ENCODE measurements around the gene SH3BP2.

The SH3BP2 gene

GRCh38 chr4:2805712-2806389 is 13.0 kb downstream of the SH3BP2 start:
- no peak for DNase-seq

GRCh38 chr4:2806390-2807355 is 13.8 kb downstream of the SH3BP2 start:
- no peak for DNase-seq

DNA sequence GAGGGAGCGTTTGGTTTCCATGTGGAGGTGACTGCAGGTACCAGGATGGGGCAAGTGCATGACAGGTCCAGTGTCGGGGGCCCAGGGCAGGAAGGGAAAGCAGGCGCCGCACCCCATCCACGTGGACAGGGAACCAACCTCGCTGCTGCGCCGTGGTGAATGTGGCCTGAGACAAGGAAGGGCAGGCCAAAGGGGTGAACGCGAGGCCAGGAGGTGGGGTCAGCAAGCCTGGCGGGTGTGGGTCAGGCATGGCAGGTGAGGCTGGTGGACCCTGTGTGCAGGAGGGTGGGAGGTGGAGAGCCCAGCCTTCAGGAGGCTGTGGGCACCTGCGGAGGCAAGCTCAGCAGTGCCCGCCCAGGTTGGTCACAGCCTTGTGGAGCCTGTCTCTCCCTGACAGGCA is 14.7 kb downstream of the SH3BP2 start:
- DNase-seq: no peak

DNA sequence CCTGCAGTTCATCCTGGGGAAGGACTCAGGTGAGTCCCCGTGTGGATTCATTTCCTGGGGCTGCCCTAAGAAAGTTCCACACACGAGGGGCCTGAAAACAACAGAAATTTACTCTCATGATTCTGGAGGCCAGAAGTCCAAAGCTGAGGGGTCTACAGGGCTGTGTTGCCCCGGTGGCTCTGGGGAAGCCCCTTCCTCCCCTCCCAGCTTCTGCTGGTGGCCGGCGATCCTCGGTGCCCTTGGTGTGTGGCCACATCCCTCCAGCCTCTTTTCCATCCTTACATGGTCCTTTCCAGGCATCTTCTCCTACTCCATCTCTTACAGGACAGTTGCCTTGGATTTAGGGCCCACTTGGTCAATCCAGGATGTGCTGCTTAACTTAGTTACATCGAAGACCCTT is 15.1 kb downstream of the SH3BP2 start:
- no peak for DNase-seq

GRCh38 chr4:2809610-2810180 is 16.8 kb downstream of the SH3BP2 start:
- no peak for DNase-seq

DNA sequence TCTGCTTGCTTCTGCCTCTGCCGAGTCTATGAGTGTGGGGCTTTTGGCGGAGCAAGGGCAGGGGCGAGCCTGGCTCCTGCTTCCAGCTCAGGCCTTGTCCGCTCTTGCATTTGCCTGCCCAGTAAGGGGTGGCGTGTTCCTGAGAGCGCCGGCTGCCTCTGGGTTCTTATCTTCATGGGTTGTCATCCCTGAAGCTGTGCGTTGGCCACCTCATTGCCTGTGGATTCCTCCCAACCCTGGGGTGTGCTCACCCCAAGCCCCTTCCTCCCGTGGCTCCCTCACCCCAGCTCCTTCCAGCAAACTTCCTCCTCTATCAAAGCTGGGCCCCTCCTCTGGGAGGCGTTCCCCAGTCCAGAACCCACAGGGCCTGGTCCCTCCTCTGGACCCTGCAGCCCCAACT is 17.5 kb downstream of the SH3BP2 start:
- DNase-seq: no peak

DNA sequence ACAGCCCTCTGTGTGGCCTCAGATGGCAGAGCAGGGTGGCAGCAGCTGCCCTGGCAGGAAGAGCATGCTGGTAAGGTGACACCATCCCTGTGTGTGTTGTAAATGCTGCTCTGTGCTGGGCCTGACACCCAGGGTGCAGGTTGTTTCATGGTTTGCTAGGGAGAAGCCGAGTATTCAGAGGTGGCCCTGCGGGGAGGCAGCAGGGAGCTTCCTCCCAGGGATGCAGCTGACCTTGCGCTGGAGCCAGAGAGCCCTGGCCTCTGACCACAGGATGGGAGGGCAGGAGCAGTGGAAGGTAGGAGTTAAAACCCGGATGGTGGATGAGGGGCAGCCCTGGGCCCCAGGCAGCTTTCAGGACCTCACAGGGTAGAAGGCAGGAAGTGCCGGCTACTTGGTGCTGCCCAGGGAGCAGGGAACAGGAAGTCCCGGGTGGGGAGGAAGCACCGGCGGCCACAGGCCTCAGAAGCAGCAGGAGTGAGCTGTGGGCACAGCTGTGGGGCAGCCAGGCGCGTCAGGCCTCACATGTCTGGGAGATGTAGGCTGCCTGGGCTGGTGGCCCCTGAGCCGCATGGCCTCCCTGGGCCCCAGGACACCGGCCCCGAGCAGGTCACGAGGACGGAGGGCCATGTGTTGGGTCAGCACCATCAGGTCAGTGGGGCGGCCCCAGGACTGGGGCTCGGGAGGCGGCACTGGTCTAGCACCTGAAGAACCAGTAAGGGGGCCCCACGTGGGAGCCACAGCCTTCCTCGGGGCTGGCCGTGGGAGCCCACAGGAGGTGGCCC is 19.1 kb downstream of the SH3BP2 start:
- no peak for DNase-seq

GRCh38 chr4:2812612-2813354 is 19.9 kb downstream of the SH3BP2 start:
- DNase-seq: no peak

GRCh38 chr4:2813446-2814405 is 20.8 kb downstream of the SH3BP2 start:
- DNase-seq: no peak

GRCh38 chr4:2814627-2815270 is 21.9 kb downstream of the SH3BP2 start:
- DNase-seq: no peak

DNA sequence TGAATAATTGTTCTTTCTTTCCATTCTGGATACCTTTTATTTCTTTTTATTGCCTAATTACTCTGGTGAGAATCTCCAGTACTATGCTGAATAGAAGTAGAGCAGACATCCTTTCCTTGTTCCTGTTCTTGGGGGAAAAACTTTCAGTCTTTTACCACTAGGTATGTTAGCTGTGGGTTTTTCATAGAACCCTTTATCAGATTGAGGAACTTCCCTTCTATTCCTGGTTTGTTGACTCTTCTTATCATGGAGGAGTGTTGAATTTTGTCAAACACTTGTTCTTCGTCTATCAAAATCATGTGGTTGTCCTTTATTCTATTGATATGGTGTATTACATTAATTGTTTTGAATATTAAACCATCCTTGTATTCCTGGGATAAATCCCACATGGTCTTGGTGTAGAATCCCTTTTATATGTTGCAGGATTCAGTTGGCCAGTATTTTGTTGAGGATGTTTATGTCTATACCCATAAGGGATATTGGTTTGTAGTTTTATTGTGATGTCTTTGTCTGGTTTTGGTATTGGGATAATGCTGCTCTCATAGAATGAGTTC is 23.6 kb downstream of the SH3BP2 start:
- DNase-seq: no peak

GRCh38 chr4:2817137-2817536 is 24.3 kb downstream of the SH3BP2 start:
- DNase-seq: no peak

GRCh38 chr4:2817701-2818350 is 24.9 kb downstream of the SH3BP2 start:
- no peak for DNase-seq

- no peak for DNase-seq
Observed at GRCh38 chr4:2818351-2818939, 25.6 kb downstream of the SH3BP2 start.

GRCh38 chr4:2819244-2820215 is 26.6 kb downstream of the SH3BP2 start:
- DNase-seq: no peak

- no peak for DNase-seq
Observed at GRCh38 chr4:2820216-2820982, 27.5 kb downstream of the SH3BP2 start.

All from activated T-cell treated with anti-CD3 and anti-CD28 coated beads for 4 hours (primary cell).